ENCODE results near the gene IGDCC3.

DNA sequence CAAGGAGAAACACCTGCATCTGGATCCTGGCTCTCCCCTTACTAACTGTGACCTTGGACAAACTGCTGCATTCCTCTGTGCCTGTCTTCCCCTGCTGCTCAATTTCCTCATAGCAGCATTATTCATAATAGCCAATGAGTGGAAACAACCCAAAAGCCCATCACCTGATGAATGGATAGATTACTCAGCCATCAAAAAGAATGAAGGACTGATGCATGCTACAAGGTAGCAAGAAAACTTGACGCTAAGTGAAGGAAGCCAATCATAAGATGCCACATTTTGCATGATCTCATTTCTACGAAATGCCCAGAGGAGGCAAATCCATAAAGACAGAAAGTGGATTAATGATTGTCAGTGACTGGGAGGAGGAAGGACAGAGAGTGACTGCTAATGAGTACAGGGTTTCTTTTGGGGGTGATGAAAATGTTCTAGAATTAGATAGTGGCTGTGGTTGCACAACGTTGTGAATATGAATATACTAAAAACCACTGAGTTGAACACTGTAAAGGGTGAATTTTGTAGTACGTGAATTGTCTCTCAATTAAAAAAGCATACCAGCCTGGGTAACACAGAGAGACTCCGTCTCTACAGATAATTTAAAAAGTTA, 33.8 kb upstream of the IGDCC3 start:
- TF ChIP-seq, protein P1, sequence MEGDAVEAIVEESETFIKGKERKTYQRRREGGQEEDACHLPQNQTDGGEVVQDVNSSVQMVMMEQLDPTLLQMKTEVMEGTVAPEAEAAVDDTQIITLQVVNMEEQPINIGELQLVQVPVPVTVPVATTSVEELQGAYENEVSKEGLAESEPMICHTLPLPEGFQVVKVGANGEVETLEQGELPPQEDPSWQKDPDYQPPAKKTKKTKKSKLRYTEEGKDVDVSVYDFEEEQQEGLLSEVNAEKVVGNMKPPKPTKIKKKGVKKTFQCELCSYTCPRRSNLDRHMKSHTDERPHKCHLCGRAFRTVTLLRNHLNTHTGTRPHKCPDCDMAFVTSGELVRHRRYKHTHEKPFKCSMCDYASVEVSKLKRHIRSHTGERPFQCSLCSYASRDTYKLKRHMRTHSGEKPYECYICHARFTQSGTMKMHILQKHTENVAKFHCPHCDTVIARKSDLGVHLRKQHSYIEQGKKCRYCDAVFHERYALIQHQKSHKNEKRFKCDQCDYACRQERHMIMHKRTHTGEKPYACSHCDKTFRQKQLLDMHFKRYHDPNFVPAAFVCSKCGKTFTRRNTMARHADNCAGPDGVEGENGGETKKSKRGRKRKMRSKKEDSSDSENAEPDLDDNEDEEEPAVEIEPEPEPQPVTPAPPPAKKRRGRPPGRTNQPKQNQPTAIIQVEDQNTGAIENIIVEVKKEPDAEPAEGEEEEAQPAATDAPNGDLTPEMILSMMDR (IDR thresholded peaks at IDR 0.05): no peak
- TF ChIP-seq POLR2A (IDR thresholded peaks at IDR 0.05): no peak
- no peak for TF ChIP-seq EP300 (IDR thresholded peaks at IDR 0.05)

Data from tibial nerve (tissue), 4 donors.